Stimulated activated CD4-positive, alpha-beta T cell treated with anti-CD3 and anti-CD28 coated beads, Interleukin-2, amount 100 ng/mL, for 4 hours (primary cell): ENCODE measurements around the gene PALD1.
"Not testable (repeated sequence)": the region's sequence is repeated elsewhere in the genome, so short reads cannot be mapped to it uniquely, and the experiment has no call there.

ENCODE experiments used
- DNase-seq: peaks from one replicate; pipeline ENCODE4 v3.0.0-alpha.2; 2020; ENCODE audit warnings: low read depth

Gene PALD1

DNA sequence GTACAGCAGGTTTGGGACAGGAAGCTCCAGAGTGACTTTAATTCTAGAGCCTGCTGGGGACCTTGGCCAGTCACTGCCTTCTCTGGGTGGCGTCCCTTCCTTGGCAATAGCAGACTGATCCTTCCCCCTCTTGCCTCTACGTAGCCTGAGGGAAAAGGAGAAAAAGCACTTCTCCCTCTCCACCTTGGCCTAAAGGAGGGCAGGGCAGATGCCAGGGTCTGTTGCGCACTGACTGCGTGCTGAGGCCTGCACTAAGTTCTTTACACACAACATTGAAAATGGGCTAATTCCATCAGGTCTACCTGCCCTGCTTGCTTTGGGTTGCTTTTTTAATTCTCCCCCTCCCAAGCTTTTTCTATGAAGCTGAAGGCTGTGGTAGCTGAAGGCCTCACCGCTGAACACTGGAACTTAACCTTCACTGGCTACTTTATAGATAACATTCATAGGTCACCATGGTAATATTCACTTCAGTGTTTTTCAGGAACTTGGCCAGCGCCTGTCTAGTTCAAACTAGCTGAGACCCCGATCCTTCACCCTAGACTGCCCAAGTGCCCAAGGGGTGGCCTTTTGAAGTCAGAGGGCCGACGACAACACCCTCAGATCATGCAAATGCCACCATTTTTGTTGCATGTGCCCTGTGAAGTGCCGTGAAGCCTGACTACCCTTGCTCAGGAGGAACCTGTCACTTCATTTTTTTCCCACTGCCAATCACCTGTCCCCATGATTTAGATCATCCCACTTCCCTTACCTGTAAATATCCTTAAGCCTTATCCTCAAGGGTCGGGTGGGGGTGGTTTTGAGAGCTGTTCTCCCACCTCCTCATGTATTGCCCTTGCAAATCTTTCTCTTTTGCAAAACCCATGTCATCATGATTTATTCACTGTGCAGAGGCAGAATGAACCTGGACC is 95.3 kb downstream of the PALD1 start:
- no peak for DNase-seq

DNA sequence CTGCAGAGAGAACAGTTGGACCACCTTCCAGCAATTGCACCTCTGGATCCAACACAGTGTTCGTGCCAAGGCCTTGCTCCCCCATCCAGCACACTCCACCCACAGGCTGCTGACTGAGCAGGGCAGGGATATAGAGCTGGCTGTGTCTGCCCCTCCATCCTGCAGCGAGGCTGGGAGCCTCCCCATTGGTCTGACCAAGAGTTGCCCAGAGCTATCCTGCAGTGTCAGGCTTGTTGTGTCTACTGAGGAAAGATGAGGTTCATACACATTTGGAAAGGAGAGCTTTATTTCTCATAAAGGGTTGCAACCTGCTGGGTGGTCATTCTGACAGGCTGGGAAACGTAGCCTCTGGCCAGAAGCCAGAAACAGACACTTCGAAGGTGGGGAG is 96.9 kb downstream of the PALD1 start:
- DNase-seq, result no peak

DNA sequence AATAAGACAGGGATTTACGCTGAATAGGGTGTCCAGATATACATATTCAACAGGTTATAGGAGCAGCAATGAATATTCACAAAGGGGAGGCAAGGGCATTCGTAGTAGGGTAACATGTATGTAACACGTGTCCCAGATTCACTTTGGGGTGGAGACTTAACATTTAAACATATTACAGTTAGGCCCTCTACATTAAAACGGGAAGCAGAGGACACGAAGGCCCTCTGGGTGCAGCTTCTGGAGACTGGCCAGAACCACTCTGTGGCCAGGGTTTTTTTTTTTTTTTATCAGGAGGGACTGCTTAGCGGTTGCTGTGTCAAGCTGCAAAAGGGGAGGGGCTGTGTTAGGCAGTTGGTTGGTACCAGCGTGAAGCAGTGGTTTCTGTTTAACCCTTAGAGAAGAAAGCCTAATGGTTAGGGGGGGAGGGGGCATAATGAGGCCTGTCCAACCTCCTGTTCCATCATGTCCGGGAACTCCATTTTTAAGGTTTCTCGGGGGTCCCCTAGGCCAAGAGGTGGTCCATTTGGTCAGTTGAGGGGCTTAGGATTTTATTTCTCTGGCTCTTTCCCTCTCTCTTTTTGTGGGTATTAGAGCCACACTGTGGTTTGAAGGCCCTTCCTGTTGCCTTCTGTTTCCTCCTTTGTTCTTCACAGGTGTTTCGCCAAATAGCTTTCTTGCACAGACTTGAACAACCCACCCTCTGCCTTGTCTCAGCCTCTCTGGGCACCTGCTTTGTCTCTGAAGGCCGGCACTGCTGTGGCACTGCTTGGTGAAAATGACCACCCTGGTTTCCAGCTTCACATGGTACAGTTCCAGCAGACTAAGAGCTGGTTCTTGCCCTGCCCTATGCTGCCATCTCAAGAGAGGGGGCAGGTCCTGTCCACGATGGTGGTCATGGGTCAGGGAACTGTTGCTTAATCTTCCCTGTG is 97.6 kb downstream of the PALD1 start:
- DNase-seq, result no peak

DNA sequence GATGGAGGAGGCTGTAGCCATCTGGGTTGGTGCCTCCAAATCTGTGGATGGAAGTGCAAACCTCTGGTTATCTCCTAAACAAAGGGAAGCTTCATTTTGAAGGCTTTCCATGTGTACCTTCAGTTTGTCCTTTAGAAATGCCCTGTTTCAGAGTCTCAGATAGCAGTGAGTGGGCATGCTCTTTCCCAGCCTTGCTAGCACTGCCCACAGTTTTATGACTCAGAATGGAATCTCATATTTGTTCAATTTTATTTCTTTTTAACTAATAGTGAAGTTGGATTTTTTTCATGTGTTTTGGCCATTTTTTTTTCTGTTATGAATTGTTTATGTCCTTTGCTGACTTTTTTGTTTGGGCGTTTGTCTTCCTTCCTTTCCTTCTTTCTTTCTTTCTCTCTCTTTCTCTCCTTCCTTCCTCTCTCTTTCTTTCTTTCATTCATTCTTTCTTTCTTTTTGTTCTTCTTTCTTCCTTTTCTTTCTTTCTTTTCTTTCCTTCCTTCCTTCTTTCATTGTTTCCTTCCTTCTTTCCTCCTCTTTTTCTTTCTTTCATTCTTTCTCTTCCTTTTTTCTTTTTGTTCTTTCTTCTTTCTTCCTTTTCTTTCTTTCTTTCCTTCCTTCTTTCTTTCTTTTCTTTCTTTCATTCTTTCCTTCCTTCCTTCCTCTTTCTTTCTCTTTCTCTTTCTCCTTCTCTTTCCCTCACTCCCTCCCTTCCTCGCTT is 98.4 kb downstream of the PALD1 start:
- no peak for DNase-seq

DNA sequence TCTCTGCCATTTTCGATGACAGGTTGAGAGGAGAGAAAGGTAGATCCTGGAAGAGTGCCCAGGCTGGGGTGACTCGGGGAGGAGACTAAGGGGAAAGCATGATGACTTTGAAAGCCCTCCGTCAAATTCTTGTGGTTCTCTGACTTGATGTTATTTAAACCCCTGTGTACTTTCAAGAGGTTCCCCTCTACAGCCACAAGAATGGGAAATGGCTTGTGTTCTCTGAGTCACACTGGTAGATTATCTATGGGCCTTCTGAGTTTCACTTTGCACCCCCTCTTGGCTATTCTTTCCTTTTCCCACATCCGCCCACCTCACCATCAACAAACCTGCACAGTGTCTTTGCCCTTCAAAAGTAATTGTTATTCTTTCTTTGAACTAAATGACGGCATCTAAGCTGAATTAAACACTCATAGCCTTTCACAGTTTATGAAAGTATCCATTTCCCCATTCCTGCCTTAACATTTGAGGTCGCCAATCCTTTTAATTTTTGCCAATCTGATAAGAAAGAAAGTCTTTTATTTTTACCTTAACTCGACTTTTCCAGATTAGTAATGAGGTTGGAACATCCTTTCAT is 99.9 kb downstream of the PALD1 start:
- DNase-seq, result peak; percentile 51

DNA sequence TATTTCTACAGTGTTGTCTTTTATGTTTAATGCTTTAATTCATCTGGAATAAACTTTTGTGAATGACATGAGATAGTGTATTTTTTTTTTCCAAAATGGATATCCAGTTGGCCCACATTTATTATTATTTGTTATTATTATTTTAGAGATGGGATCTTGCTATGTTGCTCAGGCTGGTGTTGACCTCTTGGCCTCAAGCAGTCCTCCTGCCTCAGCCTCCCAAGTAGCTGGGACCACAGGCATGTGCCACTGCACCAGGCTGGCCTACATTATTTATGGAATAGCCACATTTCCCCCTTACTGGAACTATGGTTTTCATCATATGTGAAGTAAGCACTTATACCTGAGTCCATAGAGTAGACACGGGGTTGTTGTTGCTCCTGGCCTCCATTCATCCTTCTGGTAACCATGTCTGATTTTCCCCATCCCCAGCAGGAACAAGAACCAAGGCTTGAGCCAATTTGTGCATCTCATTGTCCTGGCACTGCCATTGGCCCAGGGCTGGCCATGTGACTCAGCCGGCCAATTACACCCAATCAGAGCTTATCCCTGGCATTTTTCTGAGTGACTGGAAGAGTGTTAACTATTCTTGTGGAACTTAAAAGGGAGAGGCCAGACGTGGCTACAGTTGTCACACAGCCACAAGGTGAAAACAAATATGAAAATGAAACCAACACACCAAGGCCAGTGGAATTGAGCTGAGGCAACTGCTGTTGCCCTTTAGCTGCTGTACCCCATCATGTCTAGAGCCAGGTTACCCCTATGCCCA is 100.9 kb downstream of the PALD1 start:
- DNase-seq, result no peak

DNA sequence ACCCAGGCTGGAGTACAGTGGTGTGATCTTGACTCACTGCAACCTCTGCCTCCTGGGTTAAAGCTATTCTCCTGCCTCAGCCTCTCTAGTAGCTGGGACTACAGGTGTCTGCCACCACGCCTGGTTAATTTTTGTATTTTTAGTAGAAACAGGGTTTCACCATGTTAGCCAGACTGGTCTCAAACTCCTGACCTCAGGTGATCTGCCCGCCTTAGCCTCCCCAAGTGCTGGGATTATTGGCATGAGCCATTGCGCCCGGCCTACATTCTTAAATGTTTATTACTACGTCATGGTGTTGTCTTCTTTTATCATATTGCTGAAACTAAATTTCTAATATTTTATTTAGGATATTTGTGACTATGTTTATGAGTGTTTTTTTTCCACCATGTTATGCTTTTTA is 102.6 kb downstream of the PALD1 start:
- DNase-seq, result not testable (repeated sequence)

DNA sequence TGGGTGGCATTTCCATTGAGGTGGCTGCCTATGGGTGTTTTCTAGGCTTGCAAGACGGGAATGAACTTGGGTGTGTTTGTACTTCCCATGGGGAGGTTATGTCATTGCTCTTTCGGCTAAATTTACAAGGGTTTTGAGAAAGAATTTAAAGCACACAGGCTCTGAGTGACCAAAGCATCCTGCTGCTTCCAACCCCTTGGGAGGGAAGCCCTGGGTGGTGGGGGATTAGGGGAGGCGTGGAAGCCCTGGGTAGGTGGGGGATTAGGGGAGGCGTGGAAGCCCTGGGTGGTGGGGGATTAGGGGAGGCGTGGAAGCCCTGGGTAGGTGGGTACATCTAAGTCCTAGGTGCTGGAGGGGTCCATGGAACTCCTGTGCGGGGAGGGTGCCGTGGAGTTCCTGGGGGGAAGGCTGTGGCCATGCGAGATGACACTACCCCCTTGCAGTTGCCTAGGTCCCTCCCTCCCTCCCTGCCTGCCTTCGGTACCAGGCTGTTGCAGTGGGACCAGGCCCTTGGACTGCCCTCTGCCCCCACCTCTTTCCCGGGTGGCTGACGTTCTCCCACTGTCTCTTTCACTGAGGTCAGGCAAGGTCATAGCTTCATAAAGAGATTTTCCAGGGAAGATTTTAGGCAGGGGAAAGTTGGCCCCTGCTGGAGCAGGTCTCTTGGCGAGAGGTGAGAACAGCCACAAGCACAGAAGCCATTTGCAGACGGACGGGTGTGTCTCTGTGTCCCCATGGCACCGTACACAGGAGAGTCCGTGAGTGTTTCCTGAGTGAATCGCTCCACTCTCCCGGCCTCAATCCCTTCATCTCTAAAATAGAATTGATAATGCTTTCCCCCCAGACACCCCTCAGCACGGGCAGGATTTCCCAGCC is 104.5 kb downstream of the PALD1 start:
- DNase-seq, result no peak

DNA sequence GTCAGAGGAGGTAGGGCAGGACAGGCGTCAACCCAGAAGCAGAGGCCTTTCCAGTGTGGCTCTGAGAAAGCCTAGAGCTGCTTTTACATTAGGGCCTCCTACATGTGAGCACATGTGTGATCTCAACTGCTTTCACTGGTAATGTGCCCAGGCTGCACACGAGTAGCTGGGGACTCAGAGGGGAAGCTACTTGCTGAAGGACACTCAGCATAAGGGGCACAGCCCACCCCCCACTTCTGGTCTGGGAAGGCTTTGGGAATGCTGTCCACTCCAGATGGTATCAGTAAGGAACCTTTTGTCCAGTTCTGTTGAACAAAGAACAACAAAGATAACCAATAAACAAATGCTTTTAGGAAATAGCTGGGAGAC is 105.1 kb downstream of the PALD1 start:
- DNase-seq, result no peak

DNA sequence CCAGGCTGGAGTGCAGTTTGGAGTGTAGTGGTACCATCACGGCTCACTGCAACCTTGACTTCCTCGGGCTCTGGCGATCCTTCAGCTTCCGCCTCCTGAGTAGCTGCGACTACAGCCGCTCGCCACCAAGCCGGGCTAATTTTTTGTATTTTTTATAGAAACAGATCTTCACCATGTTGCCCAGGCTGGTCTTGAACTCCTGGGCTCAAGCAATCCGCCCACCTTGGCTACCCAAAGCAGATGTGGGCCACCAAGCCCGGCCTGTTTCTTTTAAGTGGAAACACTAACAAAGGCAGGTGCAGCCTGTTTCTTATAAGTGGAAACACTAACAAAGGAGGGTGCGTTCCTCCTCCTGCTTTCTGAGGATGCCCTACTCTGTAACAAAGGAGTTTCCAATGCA is 105.8 kb downstream of the PALD1 start:
- no peak for DNase-seq

DNA sequence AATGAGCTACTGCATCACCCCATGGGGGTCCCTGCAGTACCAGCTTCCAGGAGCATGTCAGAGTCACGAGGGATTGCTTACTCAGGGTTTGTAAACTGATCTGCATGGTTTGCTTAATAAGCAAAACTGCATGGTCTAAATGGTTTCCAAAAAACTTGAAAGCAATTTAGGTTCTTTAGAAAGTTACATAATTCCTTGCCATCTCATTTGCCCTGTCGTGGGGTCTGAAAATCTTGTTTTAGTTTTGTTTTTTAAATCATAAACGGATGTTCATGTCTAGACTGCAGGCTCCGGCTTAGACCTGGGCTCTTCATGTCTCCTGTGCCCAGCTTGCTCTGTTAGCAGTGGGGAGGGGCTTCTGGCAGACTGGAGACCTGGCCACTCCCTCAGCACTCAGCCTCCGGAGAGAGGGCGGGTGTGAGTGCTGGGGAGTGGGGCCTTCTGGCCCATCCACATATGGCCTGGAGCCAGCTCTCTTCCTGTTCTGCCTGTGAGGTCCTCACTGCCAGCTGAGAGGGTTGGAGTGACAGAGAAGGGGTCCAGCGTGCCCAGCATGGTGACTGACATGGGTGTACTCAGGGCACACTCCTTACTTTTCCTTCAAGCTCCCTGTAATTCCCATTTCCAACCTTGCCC is 106.5 kb downstream of the PALD1 start:
- no peak for DNase-seq

DNA sequence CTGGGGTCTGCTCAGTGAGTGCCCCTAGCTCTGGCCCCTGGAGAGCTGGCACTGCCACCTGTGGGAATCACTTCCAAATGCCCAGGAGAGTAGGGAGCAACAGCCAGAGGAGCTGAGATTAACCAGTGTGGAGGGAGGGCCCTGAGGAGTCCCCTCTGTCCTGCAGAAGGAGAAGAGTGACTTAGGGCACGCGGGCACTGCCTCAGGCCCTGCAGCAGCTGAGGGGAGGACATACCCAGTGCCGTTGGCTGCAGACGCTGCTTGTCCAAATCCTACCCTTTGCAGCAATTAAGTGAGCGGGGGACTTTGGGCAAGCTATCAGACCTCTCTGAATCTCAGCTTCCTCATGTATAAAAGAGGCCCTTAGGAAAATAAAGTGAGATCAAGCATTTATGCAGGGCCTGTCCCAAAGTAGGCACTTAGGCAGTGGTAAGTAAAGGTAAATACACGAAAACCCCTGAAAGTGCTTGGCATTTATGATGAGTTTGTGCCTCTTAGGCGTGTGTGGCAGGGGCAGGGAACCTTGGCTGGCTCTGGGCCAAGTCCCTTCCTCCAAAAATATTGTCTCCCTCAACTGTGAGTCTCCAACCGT is 107.1 kb downstream of the PALD1 start:
- no peak for DNase-seq

DNA sequence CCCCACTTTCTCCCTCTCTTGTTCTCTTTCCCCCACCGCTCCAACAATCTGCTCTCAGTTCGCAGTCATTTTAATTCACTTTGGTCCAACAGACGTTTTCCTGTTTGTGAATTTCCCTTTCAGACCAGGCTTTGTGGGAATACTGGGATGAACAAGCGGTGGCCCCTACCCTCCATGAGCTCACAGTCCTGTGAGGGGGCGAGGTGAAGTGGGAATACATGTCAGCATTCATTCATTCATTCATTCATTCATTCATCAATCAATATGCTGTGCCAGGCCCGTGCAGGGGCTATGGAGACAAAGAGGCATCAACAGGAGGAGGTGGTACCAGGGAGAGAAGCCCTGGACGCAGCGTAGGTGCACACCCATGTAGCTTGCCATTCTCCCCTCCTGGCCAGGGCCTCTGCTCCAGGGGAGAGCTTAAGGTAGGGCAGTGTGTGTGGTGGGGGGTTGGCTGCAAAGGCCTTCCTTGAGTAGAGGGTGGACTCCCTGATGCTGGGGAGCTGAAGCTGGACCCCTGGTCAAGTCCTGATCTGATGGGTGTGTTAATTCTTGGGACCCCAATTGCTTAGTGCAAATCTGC is 107.9 kb downstream of the PALD1 start:
- DNase-seq, result no peak

DNA sequence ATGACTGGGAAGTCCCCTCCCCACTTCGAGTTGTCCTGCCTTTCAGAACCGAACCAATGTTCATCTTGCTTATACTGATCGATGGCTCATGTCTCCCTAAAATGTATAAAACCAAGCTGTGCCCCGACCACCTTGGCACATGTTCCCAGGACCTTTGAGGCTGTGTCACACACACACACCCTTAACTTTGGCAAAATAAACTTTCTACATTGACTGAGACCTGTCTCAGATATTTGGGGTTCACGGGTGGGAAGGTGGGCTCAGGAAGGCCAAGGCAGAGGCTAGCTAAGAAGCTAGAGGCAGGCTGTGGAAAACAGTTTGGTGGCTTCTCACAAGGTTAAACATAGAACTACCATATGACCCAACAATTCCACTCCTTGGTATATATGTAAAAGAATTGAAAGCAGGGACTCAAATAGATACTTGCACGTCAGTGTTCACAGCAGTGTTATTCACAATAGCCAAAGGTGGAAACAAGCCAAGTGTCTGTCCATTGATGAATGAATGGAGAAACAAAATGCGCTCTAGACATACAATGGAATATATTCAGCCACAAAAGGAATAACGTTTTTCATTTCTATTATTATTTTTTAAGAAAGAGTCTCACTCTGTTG is 108.6 kb downstream of the PALD1 start:
- DNase-seq, result no peak

DNA sequence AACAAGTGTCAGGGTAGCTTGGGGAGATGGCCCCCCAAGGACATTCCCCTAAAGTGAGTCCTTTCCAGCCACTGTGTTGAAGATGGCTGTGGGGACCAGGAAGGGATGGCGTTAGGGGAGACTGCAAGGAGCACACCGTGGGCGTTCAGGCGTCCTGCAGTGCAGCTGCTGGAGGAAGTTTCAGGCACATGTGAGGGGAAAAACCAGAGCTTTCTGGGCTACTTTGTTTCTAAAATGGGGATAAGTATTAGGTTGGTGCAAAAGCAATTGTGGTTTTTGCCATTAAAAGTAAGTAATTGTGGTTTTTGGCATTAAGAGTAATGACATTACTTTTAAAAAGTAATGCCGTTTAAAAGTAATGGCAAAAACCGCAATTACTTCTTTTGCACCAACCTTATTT is 109.7 kb downstream of the PALD1 start:
- DNase-seq, result no peak

DNA sequence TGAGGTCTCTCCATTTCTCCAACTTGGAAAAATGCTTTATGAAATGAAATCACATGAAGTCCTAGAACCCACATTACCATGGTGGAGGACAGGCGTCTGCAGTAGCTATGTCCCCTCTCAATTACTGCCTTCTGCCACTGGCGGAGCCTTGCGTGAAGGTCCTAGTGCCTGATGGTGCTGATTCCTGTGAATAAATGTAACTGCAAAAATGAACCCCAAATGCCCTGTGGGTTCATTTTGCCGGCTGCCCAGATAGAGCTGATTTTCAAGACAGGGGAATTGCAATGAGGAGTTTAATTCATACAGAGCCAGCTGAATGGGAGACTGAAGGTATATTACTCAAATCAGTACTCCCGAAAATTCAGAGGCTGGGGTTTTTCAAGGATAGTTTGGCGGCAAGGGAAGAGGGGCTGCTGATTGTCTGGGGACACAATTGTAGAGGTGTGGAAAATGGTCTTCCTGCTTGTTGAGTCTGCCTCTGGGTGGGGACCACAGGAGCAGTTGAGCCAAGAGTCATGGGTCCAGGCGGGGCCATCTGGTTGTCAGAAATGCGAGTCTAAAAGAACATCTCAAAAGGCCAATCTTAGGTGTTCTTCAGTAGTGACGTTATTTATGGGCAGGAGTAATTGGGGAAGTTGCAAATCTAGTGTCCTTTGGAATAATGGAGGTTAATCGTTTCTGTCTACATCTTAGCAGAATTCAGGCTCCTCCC is 110.4 kb downstream of the PALD1 start:
- DNase-seq, result no peak

DNA sequence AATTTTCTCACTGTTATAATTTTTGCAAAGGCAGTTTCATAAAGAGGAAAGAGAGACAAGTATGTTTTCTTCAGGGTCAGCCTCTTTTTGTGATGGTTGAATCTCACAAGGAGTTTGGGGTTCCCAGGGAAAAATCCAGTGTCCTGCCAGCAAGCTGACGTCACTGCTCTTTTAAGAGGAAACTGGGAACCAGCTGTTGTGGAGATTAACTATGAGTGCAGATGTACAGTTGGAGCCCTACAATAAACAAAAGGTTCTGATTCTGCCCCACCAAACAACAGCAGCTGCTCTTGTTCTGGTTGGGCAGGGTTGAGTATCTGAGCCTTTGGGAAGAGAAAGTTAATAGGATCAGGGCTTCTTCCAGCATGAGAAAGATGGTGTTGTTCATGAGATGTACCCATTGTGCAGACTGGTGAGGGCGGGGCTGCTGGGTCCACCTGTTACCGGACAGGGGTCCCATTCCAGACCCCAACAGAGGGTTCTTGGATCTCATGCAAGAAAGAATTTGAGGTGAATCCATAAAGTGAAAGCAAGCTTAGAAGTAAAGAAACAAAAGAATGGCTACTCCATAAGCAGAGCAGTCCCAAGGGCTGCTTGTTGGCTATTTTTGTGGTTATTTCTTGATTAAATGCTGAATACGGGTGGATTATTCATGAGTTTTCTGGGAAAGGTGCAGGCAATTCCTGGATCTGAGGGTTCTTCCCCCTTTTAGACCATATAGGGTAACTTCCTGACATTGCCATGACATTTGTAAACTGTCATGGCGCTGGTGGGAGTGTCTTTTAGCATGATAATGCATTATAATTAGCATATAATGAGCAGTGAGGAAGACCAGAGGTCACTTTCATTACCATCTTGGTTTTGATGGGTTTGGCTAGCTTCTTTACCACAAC is 111.4 kb downstream of the PALD1 start:
- no peak for DNase-seq
